Measurements from ENCODE around the gene ABLIM2.

Gene ABLIM2

DNA sequence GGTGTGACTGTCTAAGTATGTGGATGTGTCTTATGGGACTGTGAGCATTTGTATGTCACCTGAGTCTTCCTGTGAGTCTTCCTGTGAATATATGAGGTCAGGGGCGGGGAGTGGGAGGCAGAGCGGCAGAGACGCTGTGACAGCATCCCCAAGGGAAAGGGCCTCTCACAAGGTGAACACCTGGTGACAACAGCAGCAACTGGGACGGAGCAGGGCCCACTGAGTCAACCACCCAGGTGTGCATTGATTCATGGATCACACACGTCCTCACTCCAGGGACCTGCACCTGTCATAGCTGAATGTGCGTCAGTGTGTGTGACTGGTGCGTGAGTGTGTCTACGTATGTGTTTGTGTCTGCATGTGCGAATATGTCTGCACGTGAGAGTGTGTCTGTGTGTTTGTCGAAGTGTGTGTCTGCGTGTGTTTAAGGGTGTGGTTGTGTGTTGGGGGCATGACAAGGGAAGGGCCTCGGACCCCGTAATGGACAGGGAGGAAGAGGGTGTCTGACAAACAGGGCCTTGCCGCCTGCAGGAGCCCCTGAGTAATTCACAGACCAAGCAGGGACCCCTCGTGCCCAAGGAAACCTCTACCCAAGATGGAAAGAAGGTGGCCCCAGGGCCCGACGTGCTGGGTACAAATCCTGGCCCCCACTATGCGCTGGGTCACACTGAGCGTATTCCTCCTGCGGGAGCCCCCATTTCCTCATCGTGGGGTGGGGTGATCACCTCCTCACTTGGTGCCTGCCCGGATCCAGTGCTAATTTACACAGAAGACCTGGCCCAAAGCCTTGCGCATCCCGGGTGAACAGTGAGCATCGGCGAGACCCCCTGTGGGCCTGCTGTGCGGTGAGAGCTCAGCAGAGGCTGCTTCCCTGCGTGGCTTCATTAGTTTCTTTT lies 76.7 kb downstream of the ABLIM2 start:
- DNase-seq: no peak

GRCh38 chr4:8081171-8081570 lies 77.4 kb downstream of the ABLIM2 start:
- DNase-seq: no peak

DNA sequence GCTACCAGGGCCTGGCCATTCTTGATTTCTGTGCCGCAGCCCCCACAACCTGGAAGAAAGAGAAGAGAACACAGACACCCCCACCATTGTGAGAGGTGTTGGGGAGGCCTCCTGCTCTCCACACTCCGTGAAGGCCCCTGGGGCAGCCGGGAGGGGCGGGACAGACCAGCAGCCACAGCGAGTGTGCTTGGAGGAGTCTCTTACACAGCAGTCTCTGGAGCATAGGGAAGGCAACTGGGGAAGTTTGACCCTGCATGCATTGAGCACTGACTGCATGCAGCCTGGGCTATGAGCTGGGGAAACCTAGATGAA lies 77.9 kb downstream of the ABLIM2 start:
- no peak for DNase-seq

- no peak for DNase-seq
These were observed 78.5 kb downstream of the ABLIM2 start for GRCh38 chr4:8079916-8080753.

DNA sequence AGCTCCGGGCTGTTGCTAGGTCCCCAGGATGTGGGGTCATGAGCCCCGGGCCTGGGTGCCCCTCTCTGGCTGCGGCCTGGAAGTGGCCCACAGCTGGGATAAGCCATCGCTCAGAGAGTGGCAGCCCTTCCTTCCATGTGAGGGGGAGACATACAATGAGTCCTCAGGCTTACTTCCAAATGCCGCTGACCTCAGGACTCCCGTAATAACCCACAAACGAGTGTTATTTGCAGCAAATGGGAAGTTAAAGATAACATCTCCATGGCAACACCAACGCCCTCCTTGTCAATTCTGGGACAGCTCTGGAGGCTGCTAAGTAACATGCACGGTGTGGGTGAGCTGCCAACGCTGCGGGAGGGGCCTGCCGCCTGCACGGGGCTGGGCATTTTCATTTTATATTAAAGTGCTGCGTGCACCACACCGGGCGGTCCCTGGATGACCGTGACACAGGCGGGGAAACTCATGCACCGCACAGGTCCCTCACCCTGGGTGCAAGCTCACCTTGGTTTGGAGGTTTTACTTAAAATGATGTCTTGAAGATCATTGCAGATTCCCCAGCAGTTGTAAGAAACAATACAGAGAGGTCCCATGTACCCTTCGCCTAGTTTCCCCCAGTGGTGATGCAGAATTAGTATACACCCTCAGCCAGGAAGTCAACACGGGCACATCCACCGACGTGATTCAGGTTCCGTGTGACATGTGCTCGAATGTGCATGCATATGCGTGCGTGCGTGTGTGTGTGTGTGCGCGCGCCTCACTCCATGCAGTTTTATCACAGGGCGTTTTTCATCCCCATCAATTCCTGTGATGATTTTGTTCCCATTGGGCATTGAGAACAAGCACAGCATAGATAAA lies 79.4 kb downstream of the ABLIM2 start:
- peak; percentile 5 for DNase-seq

GRCh38 chr4:8078610-8079015 lies 80.0 kb downstream of the ABLIM2 start:
- DNase-seq: no peak

DNA sequence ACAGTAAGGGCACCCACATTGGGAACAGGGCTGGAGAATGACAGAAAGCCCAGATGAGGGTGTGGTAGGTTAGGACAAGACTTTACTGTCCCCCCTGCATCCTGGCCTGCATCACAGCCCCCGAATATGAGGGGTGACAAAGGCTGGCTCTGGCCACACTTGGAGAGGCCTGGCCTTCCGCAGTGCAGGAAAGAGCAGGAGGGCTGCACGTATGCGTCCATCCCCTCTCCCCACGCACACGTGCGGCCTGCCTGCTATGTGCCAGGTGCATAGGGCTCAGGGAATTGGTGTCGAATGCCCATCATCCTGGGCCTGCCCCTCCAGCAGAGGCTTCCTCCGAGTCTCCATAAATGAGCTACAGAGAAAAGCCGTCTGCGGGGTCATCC lies 80.5 kb downstream of the ABLIM2 start:
- DNase-seq: no peak

DNA sequence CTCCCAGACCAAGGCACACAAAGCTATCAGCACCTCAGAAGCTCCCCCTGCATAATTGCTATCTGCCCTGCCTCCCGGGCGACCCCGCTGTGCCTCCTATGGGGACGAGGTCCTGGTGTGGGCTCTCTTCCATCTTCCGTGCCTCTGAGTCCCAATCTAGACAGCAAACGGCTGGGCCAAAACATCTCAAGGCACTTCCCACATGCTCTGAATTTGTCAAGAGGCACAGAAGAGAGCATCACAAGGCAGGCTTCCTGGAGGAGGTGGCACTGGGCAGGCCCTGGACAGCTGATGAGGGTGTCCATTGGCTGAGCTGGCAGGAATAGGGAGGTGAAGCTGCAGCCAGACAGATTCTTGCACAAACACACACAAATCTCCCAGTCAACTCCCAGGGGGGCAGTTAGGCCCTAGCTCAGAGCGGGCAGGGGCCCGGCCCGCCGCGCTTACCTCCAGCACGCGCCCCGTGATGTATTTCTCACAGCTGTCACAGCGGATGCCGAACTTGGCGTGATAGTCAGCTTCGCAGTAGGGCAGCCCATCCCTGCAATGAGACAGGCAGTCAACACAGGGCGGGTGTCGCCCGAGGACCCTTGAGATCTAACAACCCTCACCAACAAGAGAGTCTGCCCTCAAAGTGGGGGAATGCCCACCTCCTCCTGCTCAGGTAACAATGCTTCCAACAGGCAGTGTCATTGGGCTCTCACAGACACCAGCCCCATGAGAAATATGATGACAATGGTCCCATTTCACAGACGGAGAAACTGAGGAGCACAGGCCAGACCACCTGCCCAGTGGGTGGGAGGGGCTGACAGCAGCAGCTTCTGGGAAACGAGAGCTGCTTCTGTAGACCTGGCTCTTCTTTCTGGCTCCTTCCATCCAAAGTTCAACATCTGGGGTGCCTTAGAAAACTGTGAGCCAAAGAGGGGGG lies 81.2 kb downstream of the ABLIM2 start:
- no peak for DNase-seq

- no peak for DNase-seq
These were observed 82.6 kb downstream of the ABLIM2 start for GRCh38 chr4:8076023-8076422.

GRCh38 chr4:8073206-8073863 lies 85.3 kb downstream of the ABLIM2 start:
- DNase-seq: no peak

DNA sequence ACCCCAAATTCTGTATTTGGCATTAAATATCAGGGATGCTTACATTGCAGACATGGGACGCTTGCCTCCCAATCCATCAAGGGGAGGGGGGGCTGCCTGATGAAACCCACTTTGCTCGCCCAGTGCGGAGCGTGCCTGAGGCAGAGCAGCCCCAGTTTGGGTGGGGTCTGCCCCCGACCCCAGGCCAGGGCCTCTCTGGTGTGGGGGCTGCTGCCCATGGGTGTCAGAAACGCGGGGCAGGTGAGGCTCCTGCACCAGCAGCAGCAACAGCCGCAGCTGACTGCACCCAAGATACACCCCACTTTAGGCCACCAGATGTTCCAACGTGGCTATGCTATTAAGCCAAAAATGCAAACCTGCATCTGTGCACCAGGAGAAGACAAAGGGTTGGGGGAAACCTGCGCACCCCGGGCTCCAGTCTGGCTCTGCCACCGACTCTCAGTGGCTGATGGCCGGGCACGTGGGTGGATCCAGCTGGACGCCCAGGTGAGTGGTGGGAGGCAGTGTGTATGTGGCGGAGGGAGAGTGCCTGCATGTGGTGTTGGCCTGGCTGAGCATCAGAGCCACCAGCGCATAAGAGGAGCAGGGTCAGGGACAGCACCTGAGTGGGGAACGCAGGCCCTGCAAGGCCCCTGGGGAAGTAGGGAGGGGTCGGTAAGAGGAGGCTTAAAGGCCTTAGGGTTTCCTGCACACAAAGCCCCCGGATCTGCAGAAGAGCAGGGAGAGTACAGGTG lies 86.2 kb downstream of the ABLIM2 start:
- no peak for DNase-seq

DNA sequence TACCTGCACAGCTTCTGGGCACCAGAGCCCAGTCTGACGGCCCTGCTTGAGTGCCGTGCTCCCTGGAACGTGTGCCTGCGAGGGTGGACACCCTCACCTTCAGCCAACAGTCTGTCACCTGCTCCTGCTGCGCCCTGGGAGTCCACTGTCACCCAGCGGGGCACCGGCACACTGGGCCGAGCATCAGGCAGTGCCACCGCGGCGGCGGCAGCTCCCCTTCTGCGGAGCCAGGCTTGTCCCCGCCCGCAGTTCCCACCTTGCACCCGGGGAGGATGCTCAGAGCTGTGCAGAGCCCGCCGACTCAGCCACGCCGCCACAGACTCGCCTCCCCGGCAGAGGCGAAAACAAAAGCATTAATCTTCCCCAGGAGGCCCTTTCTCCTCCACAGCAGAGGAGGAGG lies 86.8 kb downstream of the ABLIM2 start:
- DNase-seq: no peak

GRCh38 chr4:8070736-8071718 lies 87.6 kb downstream of the ABLIM2 start:
- no peak for DNase-seq

DNA sequence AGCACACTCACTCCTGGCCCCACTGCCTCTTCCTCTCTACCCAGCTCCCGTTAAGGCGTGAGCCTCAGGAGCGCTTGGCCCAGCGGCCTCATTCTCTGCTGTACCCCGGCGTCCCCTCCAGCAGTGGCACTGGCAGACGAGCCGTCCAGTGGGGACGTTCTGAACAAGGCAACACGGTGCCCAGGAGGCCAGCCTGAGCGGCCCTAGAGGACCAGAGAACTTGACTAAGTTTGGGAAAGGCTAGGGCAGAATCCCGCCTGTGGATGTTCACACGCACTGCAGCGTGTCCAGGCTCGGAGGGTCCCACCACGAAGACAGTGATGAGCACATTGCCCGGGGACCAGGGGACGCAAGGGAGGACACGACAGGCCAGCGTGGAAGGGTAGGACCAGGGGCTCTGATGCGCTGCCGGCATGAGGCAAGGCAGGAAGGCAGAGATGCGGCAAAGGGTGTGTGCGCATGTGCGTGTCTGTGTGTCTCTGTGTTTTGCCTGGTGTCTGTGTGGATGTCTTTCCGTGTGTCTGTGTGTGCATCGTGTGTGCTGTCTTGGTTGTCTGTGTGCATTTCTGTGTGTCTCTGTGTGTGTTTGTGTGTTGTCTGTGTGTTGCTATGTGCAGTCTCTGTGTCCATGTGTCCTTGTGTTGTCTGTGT lies 89.4 kb downstream of the ABLIM2 start:
- no peak for DNase-seq

- no peak for DNase-seq
These were observed 90.4 kb downstream of the ABLIM2 start for GRCh38 chr4:8067945-8068896.

- no peak for DNase-seq
These were observed 91.2 kb downstream of the ABLIM2 start for GRCh38 chr4:8067274-8067936.

- DNase-seq: no peak
These were observed 92.2 kb downstream of the ABLIM2 start for GRCh38 chr4:8066336-8066931.

Measured in suppressor macrophage treated with lipopolysaccharide for 4 hours (primary cell).